HG02870 (cell line): ENCODE data around the gene CAMK2B.

Experiments used
- ATAC-seq: cut with Tn5 transposase; IDR thresholded peaks from one replicate; pipeline ENCODE4 v1.9.1; 2021; ENCODE audit warnings: mild to moderate bottlenecking, moderate library complexity; ENCODE audit not compliant: unreplicated experiment

CAMK2B gene

GRCh38 chr7:44259547-44260457 is 65.6 kb downstream of the CAMK2B start:
- no peak for ATAC-seq

GRCh38 chr7:44258865-44259546 is 66.4 kb downstream of the CAMK2B start:
- ATAC-seq = no peak

- ATAC-seq = no peak
Observed at GRCh38 chr7:44258423-44258760, 67.0 kb downstream of the CAMK2B start.

- peak; percentile 89 for ATAC-seq
Observed at GRCh38 chr7:44257618-44258422, 67.6 kb downstream of the CAMK2B start.

GRCh38 chr7:44257213-44257612 is 68.2 kb downstream of the CAMK2B start:
- no peak for ATAC-seq

GRCh38 chr7:44256459-44256858 is 68.9 kb downstream of the CAMK2B start:
- no peak for ATAC-seq

GRCh38 chr7:44251881-44252280 is 73.5 kb downstream of the CAMK2B start:
- ATAC-seq = no peak

- ATAC-seq = no peak
Observed at GRCh38 chr7:44251269-44251668, 74.1 kb downstream of the CAMK2B start.

- ATAC-seq = no peak
Observed at GRCh38 chr7:44249639-44250234, 75.7 kb downstream of the CAMK2B start.

GRCh38 chr7:44247868-44248651 is 77.3 kb downstream of the CAMK2B start:
- no peak for ATAC-seq

- no peak for ATAC-seq
Observed at GRCh38 chr7:44246396-44247113, 78.8 kb downstream of the CAMK2B start.

- ATAC-seq = no peak
Observed at GRCh38 chr7:44244282-44244681, 81.1 kb downstream of the CAMK2B start.

- ATAC-seq = no peak
Observed at GRCh38 chr7:44242091-44242490, 83.3 kb downstream of the CAMK2B start.

- no peak for ATAC-seq
Observed at GRCh38 chr7:44240983-44241510, 84.3 kb downstream of the CAMK2B start.

- no peak for ATAC-seq
Observed at GRCh38 chr7:44240376-44240775, 85.0 kb downstream of the CAMK2B start.

GRCh38 chr7:44239361-44239760 is 86.0 kb downstream of the CAMK2B start:
- ATAC-seq = no peak

GRCh38 chr7:44238116-44238695 is 87.2 kb downstream of the CAMK2B start:
- no peak for ATAC-seq

GRCh38 chr7:44237696-44238095 is 87.7 kb downstream of the CAMK2B start:
- ATAC-seq = no peak

- ATAC-seq = no peak
Observed at GRCh38 chr7:44236333-44236728, 89.1 kb downstream of the CAMK2B start.
